HepG2 (cell line): ENCODE data around the gene CTDSP2. TPM values are rescaled to one million over a fixed set of nuclear protein-coding genes. Genes with fewer than 3 reads are reported as not detected.

Experiments used
- ATAC-seq: fragments of 200-7000 bp; cut with Tn5 transposase; 3 replicates; pipeline ENCODE4 v1.9.1; 2020; ENCODE audit warnings: mild to moderate bottlenecking, moderate library complexity
- BruUV-seq: library from RNA; stranded (reverse); fragments of 400-500 nt; replicated peaks from 2 replicates; lab custom pipeline; 2021; lab: Mats Ljungman, UMichigan
- CTCF ChIA-PET: fragments of 300-600 bp; formaldehyde crosslinking; extraction: SDS; loops from one replicate; lab custom pipeline; 2021; ENCODE audit warnings: low total read pairs, inconsistent platforms, low intra/inter-chr PET ratio; lab: Yijun Ruan, JAX
- POLR2A ChIA-PET: fragments of 350-600 bp; sonication (Branson Sonifier 250); formaldehyde crosslinking; loops from one replicate; lab custom pipeline; 2020; ENCODE audit warnings: antibody characterized with exemption, inconsistent platforms; lab: Yijun Ruan, JAX
- DNase-seq: peaks from one replicate; pipeline ENCODE4 v3.0.0-alpha.2; 2015; ENCODE audit warnings: low spot score
- FAIRE-seq: peaks from 3 replicates; lab custom pipeline; 2011; peaks lifted over from hg19 to GRCh38; lab: Jason Lieb, UNC
- H2AFZ ChIP-seq: one replicate; pipeline ENCODE4 v1.6.1; 2011; ENCODE audit warnings: low read length, inconsistent platforms
- H3K27ac ChIP-seq: fragments of 300-600 bp; 3 replicates; pipeline ENCODE4 v1.8.0; 2011; ENCODE audit warnings: mixed run types, mild to moderate bottlenecking, mixed read lengths, low read length, inconsistent platforms; ENCODE audit not compliant: insufficient read depth; ENCODE audit errors: extremely low read length
- H3K27me3 ChIP-seq, 2 experiments: fragments of 200-600 bp in 1 of 2; 2 replicates in 1 of 2; 3 replicates in 1 of 2; pipeline versions ENCODE4 v1.6.0 to v1.8.0; 2011; ENCODE audit warnings: low read length in 2 of 2, mild to moderate bottlenecking in 2 of 2, moderate library complexity in 2 of 2, inconsistent platforms in 1 of 2; ENCODE audit not compliant: insufficient read depth in 2 of 2, control insufficient read depth in 1 of 2
- H3K36me3 ChIP-seq, 2 experiments: fragments of 200-600 bp in 1 of 2; replicated peaks in 1 of 2; 2 replicates in 1 of 2; 3 replicates in 1 of 2; pipeline versions ENCODE4 v1.5.1 to v1.8.0; 2011; ENCODE audit warnings: low read length in 2 of 2, inconsistent platforms in 1 of 2; ENCODE audit not compliant: insufficient read depth in 2 of 2, control insufficient read depth in 1 of 2
- H3K4me1 ChIP-seq: 2 replicates; pipeline ENCODE4 v1.5.1; 2012; ENCODE audit warnings: low read length, inconsistent platforms; ENCODE audit not compliant: insufficient read depth
- H3K4me2 ChIP-seq: 2 replicates; pipeline ENCODE4 v1.6.0; 2011; ENCODE audit warnings: low read depth, low read length, inconsistent platforms
- H3K4me3 ChIP-seq, 3 experiments: fragments of 200-600 bp in 1 of 3; sonication (generic), shearing (Covaris generic) in 1 of 3; replicated peaks in 1 of 3; 2 replicates each; pipeline ENCODE4 v1.5.1; 2011 to 2016; ENCODE audit warnings: low read length in 3 of 3, inconsistent platforms in 2 of 3, low read depth in 2 of 3, mild to moderate bottlenecking in 2 of 3, control low read depth in 1 of 3, mixed read lengths in 1 of 3; ENCODE audit not compliant: insufficient read depth in 1 of 3
- H3K79me2 ChIP-seq: one replicate; pipeline ENCODE4 v1.6.1; 2011; ENCODE audit warnings: low read length, inconsistent platforms; ENCODE audit not compliant: insufficient read depth
- H3K9ac ChIP-seq: 2 replicates; pipeline ENCODE4 v1.6.0; 2011; ENCODE audit warnings: mild to moderate bottlenecking, low read depth, low read length, inconsistent platforms; ENCODE audit not compliant: insufficient read depth
- H3K9me3 ChIP-seq: 2 replicates; pipeline ENCODE4 v1.5.1; 2012; ENCODE audit warnings: mild to moderate bottlenecking, low read length
- H4K20me1 ChIP-seq: 2 replicates; pipeline ENCODE4 v1.6.0; 2011; ENCODE audit warnings: inconsistent platforms, mild to moderate bottlenecking, low read length, moderate library complexity; ENCODE audit not compliant: insufficient read depth
- ASH2L ChIP-seq: fragments of 300-600, 200-600 bp; sonication (generic); IDR thresholded peaks from 2 replicates; pipeline ENCODE4 v1.7.0; 2017; ENCODE audit warnings: low read depth, mild to moderate bottlenecking, moderate library complexity, mixed read lengths, low read length; ENCODE audit not compliant: insufficient read length
- ATF7 ChIP-seq, 2 experiments: fragments of 450-650 bp in 1 of 2; sonication (generic) in 1 of 2; formaldehyde crosslinking in 1 of 2; IDR thresholded peaks; 2 replicates each; pipeline versions ENCODE4 v1.4.0 to v1.6.1; 2016 to 2020; ENCODE audit warnings: antibody characterized with exemption in 1 of 2, mild to moderate bottlenecking in 1 of 2, missing genetic modification reagents in 1 of 2
- NR2F6 ChIP-seq, 2 experiments: IDR thresholded peaks; 2 replicates each; pipeline ENCODE4 v1.6.1; 2016; ENCODE audit warnings: antibody characterized with exemption in 1 of 2, mild to moderate bottlenecking in 1 of 2
- SOX13 ChIP-seq, 3 experiments: fragments of 450-650 bp in 1 of 3; sonication (generic) in 1 of 3; formaldehyde crosslinking in 1 of 3; IDR thresholded peaks in 2 of 3; conservative IDR thresholded peaks in 1 of 3; 2 replicates each; pipeline versions ENCODE4 v1.5.0 to v1.6.1; 2016 to 2020; ENCODE audit warnings: antibody characterized with exemption in 1 of 3, mild to moderate bottlenecking in 1 of 3, missing compliant biosample characterization in 1 of 3, missing genetic modification reagents in 1 of 3, moderate library complexity in 1 of 3
- ZFP37 ChIP-seq: sonication (generic); formaldehyde crosslinking; IDR thresholded peaks from 2 replicates; pipeline ENCODE4 v1.4.0; 2020; ENCODE audit warnings: missing genetic modification reagents, borderline replicate concordance
- ZNF441 ChIP-seq: sonication (generic); formaldehyde crosslinking; IDR thresholded peaks from 2 replicates; pipeline ENCODE4 v1.7.0; 2021; ENCODE audit warnings: missing genetic modification reagents, borderline replicate concordance
- ZNF549 ChIP-seq: sonication (generic); formaldehyde crosslinking; IDR thresholded peaks from 2 replicates; pipeline ENCODE4 v1.5.0; 2020; ENCODE audit warnings: missing genetic modification reagents
- ZNF674 ChIP-seq: sonication (generic); formaldehyde crosslinking; IDR thresholded peaks from 2 replicates; pipeline ENCODE4 v1.5.0; 2020; ENCODE audit warnings: low read depth, mild to moderate bottlenecking, missing genetic modification reagents
- ZNF703 ChIP-seq: sonication (generic); formaldehyde crosslinking; IDR thresholded peaks from 2 replicates; pipeline ENCODE4 v1.5.1; 2020; ENCODE audit warnings: missing genetic modification reagents, mild to moderate bottlenecking, moderate library complexity, borderline replicate concordance
- WGBS: methylation state at CpG from one replicate; pipeline ENCODE4 v1.1.6; 2017; ENCODE audit warnings: low lambda C conversion rate; 5-methylcytosine and 5-hydroxymethylcytosine counted together
- in situ Hi-C: cut with HindIII; loops from 2 replicates; pipeline ENCODE4 v1.10.0; 2017; ENCODE audit warnings: low pct_unique_long_range_greater_than_20kb; ENCODE audit not compliant: extremely low pct_ligation_motif_present
- intact Hi-C: fragments of 100-400 bp; cut with micrococcal nuclease; formaldehyde crosslinking; loops from one replicate; pipeline ENCODE4 v1.10.0; 2022; ENCODE audit not compliant: unreplicated experiment
- polyA plus RNA-seq, 8 experiments: library from polyadenylated mRNA; depleted of rRNA in 3 of 8; stranded (reverse) in 7 of 8; unstranded in 1 of 8; fragments of >200 nt; fragmentation: Illumina TruSeq in 4 of 8; extraction: Trizol in 4 of 8; gene quantifications; 2 replicates each; pipeline versions ENCODE4 v1.2.1 to v1.2.3, GENCODE V29; 2011 to 2016; ENCODE audit warnings: low read depth in 4 of 8, missing spikeins in 1 of 8, mixed read lengths in 1 of 8; ENCODE audit not compliant: insufficient read depth in 1 of 8
- total RNA-seq, 5 experiments: library from RNA; depleted of rRNA; stranded (reverse); fragments of >200 nt; fragmentation: Illumina TruSeq; extraction: Trizol; gene quantifications; 2 replicates each; pipeline ENCODE4 v1.2.3, GENCODE V29; 2016; ENCODE audit warnings: low read depth in 1 of 5
- TF ChIP-seq, protein P1 (sequence below): sonication (generic); formaldehyde crosslinking; IDR thresholded peaks from 2 replicates; pipeline ENCODE4 v1.5.1; 2020; ENCODE audit warnings: mild to moderate bottlenecking, missing genetic modification reagents, moderate library complexity

Gene CTDSP2
- total and polyA plus RNA-seq, 2 of the 13 experiments (the other 11 are each of a cell fraction or from before 2014, with no cell fraction given) = 38.1 to 82.5 TPM

DNA sequence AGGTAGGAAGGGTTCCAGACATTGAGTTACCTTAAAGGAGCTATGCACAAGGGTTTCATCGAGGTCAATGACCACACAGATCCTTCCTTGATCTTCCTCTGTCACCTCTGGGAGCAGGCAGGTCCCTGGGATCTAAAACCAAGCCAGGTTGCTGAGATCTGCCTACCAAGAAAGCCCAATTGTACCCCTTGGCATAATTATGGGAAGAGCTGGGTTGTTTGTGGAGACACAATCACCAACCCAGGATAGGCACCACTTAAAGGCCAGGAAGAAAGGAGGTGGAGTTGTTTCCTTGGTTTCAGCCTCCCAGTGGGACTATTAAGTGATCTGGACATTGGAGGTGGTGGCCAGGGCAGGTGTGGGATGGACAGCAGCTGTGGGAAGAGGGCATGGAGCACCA, 19.6 kb downstream of the CTDSP2 start:
- POLR2A ChIA-PET = interaction anchor here (0.7 kb wide), 1 partner anchor 17 kb away, joined by 4 read pairs; no protein-coding TSS in a partner anchor
- DNase-seq (no peak), FAIRE-seq (no peak), ATAC-seq (no peak)
- intact Hi-C loops = no loop called here
- in situ Hi-C loops = no loop called here
- no peak overlapping the region for H3K4me2 ChIP-seq
- H3K4me1 ChIP-seq = peaks cover 8% of the 10 kb centered on the region; the same call in 1 of the 2 replicates
- H4K20me1 ChIP-seq = peaks cover 49% of the 10 kb centered on the region
- WGBS = 94% methylated on average over 1 of the region's 1 CpG
- H2AFZ ChIP-seq = no peak overlapping the region
- no peak overlapping the region for H3K27ac ChIP-seq
- CTCF ChIA-PET = interaction anchor here (1.5 kb wide), 1 partner anchor 78 kb away, joined by 3 read pairs; no protein-coding TSS in a partner anchor
- no peak overlapping the region for H3K4me3 ChIP-seq
- H3K36me3 ChIP-seq = peaks cover 46 to 82% of the 10 kb centered on the region in 2 experiments
- peaks cover 27% of the 10 kb centered on the region for H3K79me2 ChIP-seq
- no peaks in the 10 kb centered on the region for H3K27me3 ChIP-seq
- H3K9ac ChIP-seq = no peak overlapping the region
- no TSS peak for BruUV-seq
- TF ChIP-seq SOX13 (IDR thresholded peaks at IDR 0.05) (no peak), SOX13 (CRISPR knock-in tag; conservative IDR thresholded peaks at IDR 0.05 in 1 of 2, IDR thresholded peaks at IDR 0.05 in 1 of 2) (no peak), ATF7 (IDR thresholded peaks at IDR 0.05) (no peak), ATF7 (CRISPR knock-in tag; IDR thresholded peaks at IDR 0.05) (no peak)
- H3K9me3 ChIP-seq = no peaks in the 10 kb centered on the region

DNA sequence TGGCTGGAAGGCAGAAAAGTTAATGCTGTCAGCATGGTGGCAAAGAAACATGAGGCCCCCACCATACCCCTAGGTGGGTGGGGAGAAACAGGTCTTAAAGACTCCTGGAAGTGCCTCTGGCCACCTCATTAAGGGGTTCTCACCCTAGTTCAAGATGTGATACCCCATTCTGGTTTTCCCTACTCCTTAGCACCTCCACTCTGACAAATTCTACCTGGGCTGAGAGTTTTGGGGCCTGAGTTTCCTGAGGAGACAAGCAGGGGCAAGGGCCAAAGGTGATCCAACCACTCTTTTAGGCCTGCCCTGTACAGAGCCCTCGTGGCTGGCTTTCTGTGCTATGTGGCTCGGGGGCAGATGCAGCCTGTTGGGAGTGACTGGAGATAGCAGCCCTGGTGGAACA, 20.1 kb downstream of the CTDSP2 start:
- BruUV-seq = no TSS peak
- CTCF ChIA-PET = interaction anchor here (1.5 kb wide), 1 partner anchor 79 kb away, joined by 3 read pairs; no protein-coding TSS in a partner anchor
- no peak overlapping the region for H3K4me3 ChIP-seq
- DNase-seq = no peak
- peaks cover 46 to 79% of the 10 kb centered on the region in 2 experiments for H3K36me3 ChIP-seq
- no peak for ATAC-seq
- H3K27me3 ChIP-seq = no peaks in the 10 kb centered on the region
- no peak overlapping the region for H2AFZ ChIP-seq
- H3K9ac ChIP-seq = no peak overlapping the region
- peaks cover 44% of the 10 kb centered on the region for H4K20me1 ChIP-seq
- in situ Hi-C loops = no loop called here
- intact Hi-C loops = no loop called here
- no peak overlapping the region for H3K4me2 ChIP-seq
- H3K27ac ChIP-seq = no peak overlapping the region
- H3K79me2 ChIP-seq = peaks cover 21% of the 10 kb centered on the region
- 100% methylated on average over 2 of the region's 2 CpGs for WGBS
- H3K9me3 ChIP-seq = no peaks in the 10 kb centered on the region
- POLR2A ChIA-PET = no interaction called here
- no peak for FAIRE-seq
- H3K4me1 ChIP-seq = peaks cover 8% of the 10 kb centered on the region; the same call in 1 of the 2 replicates
- no peak for TF ChIP-seq NR2F6 (IDR thresholded peaks at IDR 0.05)
- TF ChIP-seq NR2F6 (CRISPR knock-in tag; IDR thresholded peaks at IDR 0.05) = no peak
- TF ChIP-seq ASH2L = no peak
- TF ChIP-seq ZNF549 (CRISPR knock-in tag) = no peak
- TF ChIP-seq ZNF703 = no peak
- TF ChIP-seq, protein P1, sequence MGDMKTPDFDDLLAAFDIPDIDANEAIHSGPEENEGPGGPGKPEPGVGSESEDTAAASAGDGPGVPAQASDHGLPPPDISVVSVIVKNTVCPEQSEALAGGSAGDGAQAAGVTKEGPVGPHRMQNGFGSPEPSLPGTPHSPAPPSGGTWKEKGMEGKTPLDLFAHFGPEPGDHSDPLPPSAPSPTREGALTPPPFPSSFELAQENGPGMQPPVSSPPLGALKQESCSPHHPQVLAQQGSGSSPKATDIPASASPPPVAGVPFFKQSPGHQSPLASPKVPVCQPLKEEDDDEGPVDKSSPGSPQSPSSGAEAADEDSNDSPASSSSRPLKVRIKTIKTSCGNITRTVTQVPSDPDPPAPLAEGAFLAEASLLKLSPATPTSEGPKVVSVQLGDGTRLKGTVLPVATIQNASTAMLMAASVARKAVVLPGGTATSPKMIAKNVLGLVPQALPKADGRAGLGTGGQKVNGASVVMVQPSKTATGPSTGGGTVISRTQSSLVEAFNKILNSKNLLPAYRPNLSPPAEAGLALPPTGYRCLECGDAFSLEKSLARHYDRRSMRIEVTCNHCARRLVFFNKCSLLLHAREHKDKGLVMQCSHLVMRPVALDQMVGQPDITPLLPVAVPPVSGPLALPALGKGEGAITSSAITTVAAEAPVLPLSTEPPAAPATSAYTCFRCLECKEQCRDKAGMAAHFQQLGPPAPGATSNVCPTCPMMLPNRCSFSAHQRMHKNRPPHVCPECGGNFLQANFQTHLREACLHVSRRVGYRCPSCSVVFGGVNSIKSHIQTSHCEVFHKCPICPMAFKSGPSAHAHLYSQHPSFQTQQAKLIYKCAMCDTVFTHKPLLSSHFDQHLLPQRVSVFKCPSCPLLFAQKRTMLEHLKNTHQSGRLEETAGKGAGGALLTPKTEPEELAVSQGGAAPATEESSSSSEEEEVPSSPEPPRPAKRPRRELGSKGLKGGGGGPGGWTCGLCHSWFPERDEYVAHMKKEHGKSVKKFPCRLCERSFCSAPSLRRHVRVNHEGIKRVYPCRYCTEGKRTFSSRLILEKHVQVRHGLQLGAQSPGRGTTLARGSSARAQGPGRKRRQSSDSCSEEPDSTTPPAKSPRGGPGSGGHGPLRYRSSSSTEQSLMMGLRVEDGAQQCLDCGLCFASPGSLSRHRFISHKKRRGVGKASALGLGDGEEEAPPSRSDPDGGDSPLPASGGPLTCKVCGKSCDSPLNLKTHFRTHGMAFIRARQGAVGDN (CRISPR knock-in tag) = no peak
- TF ChIP-seq ZNF674 (CRISPR knock-in tag) = no peak
- TF ChIP-seq ZNF441 (CRISPR knock-in tag) = no peak
- no peak for TF ChIP-seq ZFP37 (CRISPR knock-in tag)
